Measurements from ENCODE around the gene FREM1. TPM values are rescaled to one million over a fixed set of nuclear protein-coding genes. Genes with fewer than 3 reads are reported as not detected.

The FREM1 gene
- total RNA-seq, 1 donor from 2014 or later: not detected

- H3K4me3 ChIP-seq (ENCODE audit: low read depth, low read length): no peak overlapping the region
- FAIRE-seq: no peak
- no peak for TF ChIP-seq CTCF (IDR thresholded peaks at IDR 0.05; ENCODE audit: insufficient read depth, low read length, severe bottlenecking)
Measured at GRCh38 chr9:14909181-14909580, 1.0 kb downstream of the FREM1 start.

DNA sequence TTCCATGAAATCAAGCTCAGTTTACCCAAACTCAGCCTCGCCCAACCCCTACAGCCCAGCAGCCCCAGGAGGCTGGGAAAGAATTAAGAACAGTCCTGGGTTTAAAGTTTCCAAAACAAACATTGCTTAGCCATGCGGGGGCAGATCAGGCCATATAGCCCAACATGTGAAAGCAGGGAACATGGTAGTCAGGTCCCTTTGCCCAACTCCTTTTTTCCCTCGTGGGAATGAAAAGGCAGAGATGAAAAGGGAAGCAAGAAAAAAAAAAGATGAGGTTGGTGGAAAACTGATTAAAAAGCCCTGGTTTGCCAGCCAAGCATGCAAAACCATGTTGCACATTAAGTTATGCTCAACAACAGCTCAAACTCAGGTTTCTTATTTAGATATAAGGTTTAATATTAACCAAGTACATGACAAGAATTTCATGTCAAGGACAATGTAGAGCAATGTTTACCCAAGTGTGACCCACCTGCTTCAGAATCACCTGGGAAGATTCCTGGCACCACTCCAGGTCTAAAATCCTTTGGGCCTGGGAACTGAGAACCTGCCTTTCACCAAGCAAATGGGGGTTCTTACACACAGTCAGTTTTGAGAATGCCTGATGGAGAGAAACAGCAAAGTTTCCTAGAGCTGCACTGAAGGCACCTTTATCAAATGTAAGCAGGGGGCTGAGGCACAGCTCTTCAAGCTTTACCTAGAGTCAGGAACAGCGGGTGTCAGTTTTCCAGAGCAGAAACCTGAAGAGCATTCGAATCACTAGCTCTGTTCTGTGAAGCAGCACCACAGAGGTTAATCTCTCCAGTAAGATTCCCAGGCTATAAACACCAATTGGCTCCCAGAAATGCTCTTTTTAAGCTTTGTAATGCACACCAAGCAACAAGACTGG lies 1.7 kb downstream of the FREM1 start:
- Histone ChIP-seq H3K27me3 (ENCODE audit: control insufficient read depth, insufficient read depth, low read length) (peaks cover 4% of the 10 kb centered on the region), H3K36me3 (ENCODE audit: control insufficient read depth, insufficient read depth, low read length) (no peaks in the 10 kb centered on the region), H3K4me3 (ENCODE audit: low read depth, low read length) (no peak overlapping the region)
- FAIRE-seq (no peak), DNase-seq (ENCODE audit: low read depth) (no peak)
- no peak for TF ChIP-seq CTCF (IDR thresholded peaks at IDR 0.05; ENCODE audit: insufficient read depth, low read length, severe bottlenecking)

More at GRCh38 chr9:14909181-14909580, 1.0 kb downstream of the FREM1 start:
- H3K27me3 ChIP-seq (ENCODE audit: control insufficient read depth, insufficient read depth, low read length): peaks cover 4% of the 10 kb centered on the region
- H3K36me3 ChIP-seq (ENCODE audit: control insufficient read depth, insufficient read depth, low read length): no peaks in the 10 kb centered on the region
- DNase-seq (ENCODE audit: low read depth): no peak

- no peaks in the 10 kb centered on the region for H3K36me3 ChIP-seq (ENCODE audit: control insufficient read depth, insufficient read depth, low read length)
- no peak overlapping the region for H3K4me3 ChIP-seq (ENCODE audit: low read depth, low read length)
- DNase-seq (ENCODE audit: low read depth): no peak
- TF ChIP-seq CTCF (IDR thresholded peaks at IDR 0.05; ENCODE audit: insufficient read depth, low read length, severe bottlenecking): no peak
- peaks cover 4% of the 10 kb centered on the region for H3K27me3 ChIP-seq (ENCODE audit: control insufficient read depth, insufficient read depth, low read length)
- no peak for FAIRE-seq
Measured at GRCh38 chr9:14907696-14908095, 2.5 kb downstream of the FREM1 start.

- H3K36me3 ChIP-seq (ENCODE audit: control insufficient read depth, insufficient read depth, low read length): no peaks in the 10 kb centered on the region
- H3K27me3 ChIP-seq (ENCODE audit: control insufficient read depth, insufficient read depth, low read length): peaks cover 4% of the 10 kb centered on the region
- no peak for DNase-seq (ENCODE audit: low read depth)
- no peak for FAIRE-seq
- TF ChIP-seq CTCF (IDR thresholded peaks at IDR 0.05; ENCODE audit: insufficient read depth, low read length, severe bottlenecking): no peak
- no peak overlapping the region for H3K4me3 ChIP-seq (ENCODE audit: low read depth, low read length)
Measured at GRCh38 chr9:14907360-14907685, 2.9 kb downstream of the FREM1 start.

GRCh38 chr9:14906644-14907359 lies 3.4 kb downstream of the FREM1 start:
- FAIRE-seq (no peak), DNase-seq (ENCODE audit: low read depth) (no peak)
- no peak overlapping the region for H3K4me3 ChIP-seq (ENCODE audit: low read depth, low read length)
- TF ChIP-seq CTCF (IDR thresholded peaks at IDR 0.05; ENCODE audit: insufficient read depth, low read length, severe bottlenecking): no peak
- no peaks in the 10 kb centered on the region for H3K36me3 ChIP-seq (ENCODE audit: control insufficient read depth, insufficient read depth, low read length)
- H3K27me3 ChIP-seq (ENCODE audit: control insufficient read depth, insufficient read depth, low read length): peaks cover 4% of the 10 kb centered on the region
